Measurements from ENCODE around the gene SYCN. TPM values are rescaled to one million over a fixed set of nuclear protein-coding genes. Genes with fewer than 3 reads are reported as not detected.

SYCN gene
- total and polyA plus RNA-seq, 4 donors = 0.18 TPM; not detected in 3

GRCh38 chr19:39240421-39240820, 36.4 kb upstream of the SYCN start:
- peaks cover 0 to 2% (median 0%) of the 10 kb centered on the region in 3 donors for H3K27me3 ChIP-seq (ENCODE audit: control insufficient read depth in 3 of 3, insufficient read depth in 3 of 3, low read length in 2 of 3)
- ATAC-seq (ENCODE audit: insufficient read depth, low FRiP score) (no peak), DNase-seq (no peak)
- no peak overlapping the region for H3K9ac ChIP-seq (ENCODE audit: insufficient read depth in 1 of 2, low read length in 2 of 2)
- WGBS, 2 donors = 84% methylated on average over 7 of the region's 7 CpGs
- H3K36me3 ChIP-seq (ENCODE audit: control insufficient read depth in 4 of 4, insufficient read depth in 4 of 4, low read length in 4 of 4) = no peaks in the 10 kb centered on the region
- H3K9me3 ChIP-seq (ENCODE audit: control insufficient read depth in 4 of 4, insufficient read depth in 3 of 4, low read length in 3 of 4) = peaks cover 0 to 2% (median 0%) of the 10 kb centered on the region in 4 donors
- TF ChIP-seq CTCF (IDR thresholded peaks at IDR 0.05; ENCODE audit: control extremely low read depth, extremely low read depth) = no peak
- peaks cover 0 to 1% (median 0%) of the 10 kb centered on the region in 5 donors for H3K4me1 ChIP-seq (ENCODE audit: control insufficient read depth in 5 of 5, insufficient read depth in 5 of 5, low read length in 5 of 5)
- no peak overlapping the region for H3K4me3 ChIP-seq
- no peak overlapping the region for H3K27ac ChIP-seq (ENCODE audit: low read depth in 1 of 2, low read length in 1 of 2)

- Histone ChIP-seq H3K4me1 (ENCODE audit: control insufficient read depth in 5 of 5, insufficient read depth in 5 of 5, low read length in 5 of 5) (peaks cover 0 to 1% (median 0%) of the 10 kb centered on the region in 5 donors), H3K27ac (ENCODE audit: low read depth in 1 of 2, low read length in 1 of 2) (no peak overlapping the region), H3K27me3 (ENCODE audit: control insufficient read depth in 3 of 3, insufficient read depth in 3 of 3, low read length in 2 of 3) (peaks cover 0 to 5% (median 0%) of the 10 kb centered on the region in 3 donors), H3K36me3 (ENCODE audit: control insufficient read depth in 4 of 4, insufficient read depth in 4 of 4, low read length in 4 of 4) (no peaks in the 10 kb centered on the region), H3K4me3 (no peak overlapping the region), H3K9me3 (ENCODE audit: control insufficient read depth in 4 of 4, insufficient read depth in 3 of 4, low read length in 3 of 4) (peaks cover 0 to 2% (median 0%) of the 10 kb centered on the region in 4 donors), H3K9ac (ENCODE audit: insufficient read depth in 1 of 2, low read length in 2 of 2) (no peak overlapping the region)
- no peak for TF ChIP-seq CTCF (IDR thresholded peaks at IDR 0.05; ENCODE audit: control extremely low read depth, extremely low read depth)
- DNase-seq (no peak), ATAC-seq (ENCODE audit: insufficient read depth, low FRiP score) (no peak)
- WGBS, 2 donors = 88 to 95% methylated on average over 6 of the region's 6 CpGs
Observed at GRCh38 chr19:39238944-39239343, 34.9 kb upstream of the SYCN start.

GRCh38 chr19:39238209-39238608, 34.1 kb upstream of the SYCN start:
- Histone ChIP-seq H3K27me3 (ENCODE audit: control insufficient read depth in 3 of 3, insufficient read depth in 3 of 3, low read length in 2 of 3) (peaks cover 0 to 5% (median 0%) of the 10 kb centered on the region in 3 donors), H3K27ac (ENCODE audit: low read depth in 1 of 2, low read length in 1 of 2) (no peak overlapping the region), H3K36me3 (ENCODE audit: control insufficient read depth in 4 of 4, insufficient read depth in 4 of 4, low read length in 4 of 4) (no peaks in the 10 kb centered on the region), H3K9ac (ENCODE audit: insufficient read depth in 1 of 2, low read length in 2 of 2) (no peak overlapping the region), H3K9me3 (ENCODE audit: control insufficient read depth in 4 of 4, insufficient read depth in 3 of 4, low read length in 3 of 4) (peaks cover 0 to 2% (median 0%) of the 10 kb centered on the region in 4 donors), H3K4me1 (ENCODE audit: control insufficient read depth in 5 of 5, insufficient read depth in 5 of 5, low read length in 5 of 5) (peaks cover 0 to 1% (median 0%) of the 10 kb centered on the region in 5 donors), H3K4me3 (no peak overlapping the region)
- ATAC-seq (ENCODE audit: insufficient read depth, low FRiP score) (no peak), DNase-seq (no peak)
- WGBS, 2 donors = 87% methylated on average over 6 of the region's 6 CpGs
- TF ChIP-seq CTCF (IDR thresholded peaks at IDR 0.05; ENCODE audit: control extremely low read depth, extremely low read depth) = no peak

Data from lung (tissue), 12 donors.